HG03469 (cell line): Measurements from ENCODE around the gene RNASE8.
A peak's percentile ranks its signal among the peaks of the same experiment; 100 is the strongest.

Experiments used
- ATAC-seq: cut with Tn5 transposase; IDR thresholded peaks from one replicate; pipeline ENCODE4 v1.9.1; 2021; ENCODE audit warnings: mild to moderate bottlenecking, moderate library complexity, moderate number of reproducible peaks; ENCODE audit not compliant: unreplicated experiment

The RNASE8 gene

DNA sequence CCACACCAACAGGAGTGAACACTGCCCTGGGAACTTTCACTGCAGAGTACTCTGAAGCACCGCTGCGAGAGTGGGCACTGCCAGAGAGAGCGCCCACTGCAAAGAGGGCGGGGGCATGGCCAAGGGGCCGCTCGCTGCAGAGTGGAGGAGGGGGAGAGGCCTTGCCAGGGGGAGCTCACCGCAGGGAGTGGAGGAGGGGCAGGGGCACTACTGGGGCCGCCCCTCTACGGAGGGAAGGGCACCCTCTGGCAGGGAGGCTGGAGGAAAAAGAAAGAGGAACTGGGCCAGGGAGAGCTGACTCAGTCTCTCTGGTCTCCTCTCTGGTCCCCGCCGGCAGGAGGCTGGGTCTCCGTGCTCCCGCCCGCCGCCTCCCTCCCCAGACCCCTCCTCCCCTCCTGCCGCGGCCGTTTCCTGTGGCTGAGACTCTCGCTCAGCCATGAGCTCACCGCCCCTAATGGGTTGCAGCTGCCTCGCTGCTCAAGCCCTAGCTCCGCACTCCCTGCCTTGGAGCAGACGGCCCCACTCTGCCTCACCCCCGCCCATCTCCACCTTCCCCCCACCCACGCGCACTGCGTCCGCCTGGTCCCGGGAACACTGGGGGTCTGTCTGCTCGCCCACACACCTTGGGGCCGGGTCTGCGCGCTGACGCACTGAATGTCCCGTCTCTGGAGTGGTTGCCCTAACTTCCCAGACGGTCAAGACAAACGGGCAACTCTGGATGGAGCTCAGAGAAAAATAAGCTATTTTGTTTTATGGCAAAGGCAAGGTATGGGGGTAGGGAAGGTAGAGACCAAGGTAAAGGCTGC lies 13.8 kb downstream of the RNASE8 start:
- peak; percentile 62 for ATAC-seq

DNA sequence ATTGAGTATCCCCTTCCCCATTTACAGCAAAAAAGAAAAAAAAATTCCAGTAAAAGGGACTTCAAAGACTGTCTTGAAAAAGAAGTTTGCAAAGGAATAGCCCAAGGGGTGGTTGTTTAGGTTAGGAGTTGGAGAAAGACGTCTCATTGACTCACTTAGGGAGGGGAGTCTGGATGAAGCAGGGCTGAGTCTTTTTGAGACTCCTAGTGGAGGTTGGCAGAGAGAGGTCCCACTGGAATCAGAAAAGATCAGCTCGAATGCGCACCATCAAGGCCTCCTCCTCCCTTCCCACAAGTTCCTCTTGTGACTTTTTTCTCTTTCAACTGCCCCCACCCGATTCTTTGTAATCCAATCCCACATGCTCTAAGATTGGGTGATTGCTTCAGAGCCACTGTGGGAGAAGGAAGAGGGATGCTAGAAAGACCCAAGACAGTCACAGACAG lies 14.4 kb downstream of the RNASE8 start:
- no peak for ATAC-seq

DNA sequence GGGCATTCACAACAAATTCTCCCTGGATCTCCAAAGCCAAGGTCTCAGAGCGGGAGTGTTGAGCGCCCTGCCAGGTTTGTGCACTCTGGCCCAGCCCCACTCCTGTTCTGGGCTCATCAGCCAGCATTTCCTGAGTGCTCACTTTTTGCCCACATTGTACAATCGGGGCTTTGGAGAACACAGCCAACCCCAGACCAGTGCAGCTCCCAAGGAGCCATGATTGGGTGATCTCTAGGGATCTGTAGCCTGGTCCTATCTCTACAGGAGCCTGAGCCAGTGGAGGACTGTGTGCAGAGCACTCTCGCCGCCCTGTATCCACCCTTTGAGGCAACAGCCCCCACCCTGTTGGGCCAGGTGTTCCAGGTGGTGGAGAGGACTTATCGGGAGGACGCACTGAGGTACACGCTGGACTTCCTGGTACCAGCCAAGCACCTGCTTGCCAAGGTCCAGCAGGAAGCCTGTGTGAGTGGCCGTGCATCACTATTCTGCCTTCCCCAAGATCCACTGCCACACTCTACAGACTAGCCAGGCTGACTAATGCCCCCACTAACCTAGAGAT lies 15.2 kb downstream of the RNASE8 start:
- ATAC-seq: no peak

DNA sequence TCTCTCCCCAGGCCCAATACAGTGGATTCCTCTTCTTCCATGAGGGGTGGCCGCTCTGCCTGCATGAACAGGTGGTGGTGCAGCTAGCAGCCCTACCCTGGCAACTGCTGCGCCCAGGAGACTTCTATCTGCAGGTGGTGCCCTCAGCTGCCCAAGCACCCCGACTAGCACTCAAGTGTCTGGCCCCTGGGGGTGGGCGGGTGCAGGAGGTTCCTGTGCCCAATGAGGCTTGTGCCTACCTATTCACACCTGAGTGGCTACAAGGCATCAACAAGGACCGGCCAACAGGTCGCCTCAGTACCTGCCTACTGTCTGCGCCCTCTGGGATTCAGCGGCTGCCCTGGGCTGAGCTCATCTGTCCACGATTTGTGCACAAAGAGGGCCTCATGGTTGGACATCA lies 16.3 kb downstream of the RNASE8 start:
- ATAC-seq: no peak

DNA sequence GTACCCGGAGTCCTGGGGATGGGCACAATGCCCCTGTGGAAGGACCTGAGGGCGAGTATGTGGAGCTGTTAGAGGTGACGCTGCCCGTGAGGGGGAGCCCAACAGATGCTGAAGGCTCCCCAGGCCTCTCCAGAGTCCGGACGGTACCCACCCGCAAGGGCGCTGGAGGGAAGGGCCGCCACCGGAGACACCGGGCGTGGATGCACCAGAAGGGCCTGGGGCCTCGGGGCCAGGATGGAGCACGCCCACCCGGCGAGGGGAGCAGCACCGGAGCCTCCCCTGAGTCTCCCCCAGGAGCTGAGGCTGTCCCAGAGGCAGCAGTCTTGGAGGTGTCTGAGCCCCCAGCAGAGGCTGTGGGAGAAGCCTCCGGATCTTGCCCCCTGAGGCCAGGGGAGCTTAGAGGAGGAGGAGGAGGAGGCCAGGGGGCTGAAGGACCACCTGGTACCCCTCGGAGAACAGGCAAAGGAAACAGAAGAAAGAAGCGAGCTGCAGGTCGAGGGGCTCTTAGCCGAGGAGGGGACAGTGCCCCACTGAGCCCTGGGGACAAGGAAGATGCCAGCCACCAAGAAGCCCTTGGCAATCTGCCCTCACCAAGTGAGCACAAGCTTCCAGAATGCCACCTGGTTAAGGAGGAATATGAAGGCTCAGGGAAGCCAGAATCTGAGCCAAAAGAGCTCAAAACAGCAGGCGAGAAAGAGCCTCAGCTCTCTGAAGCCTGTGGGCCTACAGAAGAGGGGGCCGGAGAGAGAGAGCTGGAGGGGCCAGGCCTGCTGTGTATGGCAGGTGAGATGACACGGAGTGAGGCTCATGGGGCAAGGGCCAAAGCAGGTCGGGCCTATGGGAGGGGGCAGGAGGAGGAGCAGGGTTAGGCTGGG lies 17.0 kb downstream of the RNASE8 start:
- no peak for ATAC-seq

DNA sequence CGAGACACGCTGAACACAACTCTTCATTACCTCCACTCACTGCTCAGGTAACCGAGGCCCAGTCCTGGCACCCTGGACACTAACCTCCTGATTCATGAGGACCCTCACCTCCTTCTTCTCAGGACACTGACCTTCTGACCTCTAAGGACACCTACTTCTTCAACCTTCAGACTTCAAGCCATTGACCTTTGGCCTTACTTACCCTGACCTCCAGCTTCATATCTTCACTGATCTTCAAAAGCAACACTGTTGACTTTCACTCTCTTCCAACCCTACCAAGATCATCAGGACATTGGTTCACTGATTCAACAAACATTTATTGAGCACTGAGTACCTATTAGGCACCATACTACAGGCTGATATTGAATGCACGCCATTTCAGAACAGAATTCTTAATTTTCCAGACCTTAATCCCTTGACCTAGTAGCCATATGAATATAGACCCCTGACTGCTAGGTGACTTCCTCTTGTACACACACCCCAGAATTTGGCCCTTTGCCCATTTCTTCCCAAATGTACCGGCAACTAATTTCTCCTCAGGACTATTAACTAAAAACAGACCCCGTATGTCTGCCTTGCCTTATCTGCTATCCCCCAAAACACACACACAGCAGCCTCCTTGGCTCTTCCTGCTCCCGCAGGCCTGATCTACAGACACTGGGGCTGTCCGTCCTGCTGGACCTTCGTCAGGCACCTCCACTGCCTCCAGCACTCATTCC lies 18.3 kb downstream of the RNASE8 start:
- ATAC-seq: no peak

DNA sequence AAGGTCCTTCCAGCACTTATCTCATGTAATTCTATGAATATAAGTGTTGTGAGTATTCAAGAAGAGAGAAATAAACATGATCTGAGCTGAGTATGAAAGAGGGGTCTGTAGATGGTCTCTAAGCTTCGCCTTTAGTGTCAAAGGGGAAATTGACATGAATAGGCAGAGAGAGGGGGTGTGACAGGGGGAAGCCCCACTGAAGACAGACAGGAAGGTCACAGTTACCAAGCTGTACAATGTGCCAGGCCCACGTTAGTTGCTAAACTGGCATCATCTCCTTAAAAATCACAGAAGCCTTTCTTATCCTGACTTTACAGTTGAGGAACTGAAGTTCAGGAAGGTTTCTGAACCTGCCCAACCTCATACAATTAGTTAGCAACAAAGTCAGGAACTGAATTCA lies 20.1 kb downstream of the RNASE8 start:
- no peak for ATAC-seq

DNA sequence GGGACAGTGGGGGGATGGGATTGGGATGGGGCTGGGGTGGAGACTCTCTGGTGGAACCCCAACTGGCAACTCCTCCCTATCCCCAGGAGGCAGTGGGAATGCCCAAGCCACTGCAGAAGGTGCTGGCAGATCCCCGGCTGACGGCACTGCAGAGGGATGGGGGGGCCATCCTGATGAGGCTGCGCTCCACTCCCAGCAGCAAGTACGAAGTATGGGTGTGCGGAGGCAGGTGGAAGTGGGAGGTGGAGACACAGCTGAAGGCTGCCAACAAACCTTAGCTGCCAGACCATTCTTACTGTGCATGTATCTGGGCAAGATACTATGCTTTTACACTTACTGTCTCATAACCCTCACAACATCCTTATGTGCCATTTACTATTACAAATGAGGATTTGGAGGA lies 20.7 kb downstream of the RNASE8 start:
- ATAC-seq: no peak

DNA sequence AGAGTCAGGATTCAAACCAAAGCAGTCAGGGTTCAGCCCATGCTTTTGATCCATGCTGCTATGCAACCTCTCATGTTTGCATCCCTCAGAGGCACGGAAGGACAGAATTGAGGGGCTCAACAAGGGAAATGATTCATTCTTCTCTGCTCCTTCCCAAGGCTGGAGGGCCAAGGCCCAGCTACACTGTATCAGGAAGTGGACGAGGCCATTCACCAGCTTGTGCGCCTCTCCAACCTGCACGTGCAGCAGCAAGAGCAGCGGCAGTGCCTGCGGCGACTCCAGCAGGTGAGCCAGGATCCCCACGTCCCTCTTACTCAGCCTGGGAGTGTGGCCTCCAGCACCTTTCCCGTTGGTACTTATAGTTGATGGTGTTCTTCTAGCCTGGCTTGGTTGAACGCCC lies 21.1 kb downstream of the RNASE8 start:
- no peak for ATAC-seq

DNA sequence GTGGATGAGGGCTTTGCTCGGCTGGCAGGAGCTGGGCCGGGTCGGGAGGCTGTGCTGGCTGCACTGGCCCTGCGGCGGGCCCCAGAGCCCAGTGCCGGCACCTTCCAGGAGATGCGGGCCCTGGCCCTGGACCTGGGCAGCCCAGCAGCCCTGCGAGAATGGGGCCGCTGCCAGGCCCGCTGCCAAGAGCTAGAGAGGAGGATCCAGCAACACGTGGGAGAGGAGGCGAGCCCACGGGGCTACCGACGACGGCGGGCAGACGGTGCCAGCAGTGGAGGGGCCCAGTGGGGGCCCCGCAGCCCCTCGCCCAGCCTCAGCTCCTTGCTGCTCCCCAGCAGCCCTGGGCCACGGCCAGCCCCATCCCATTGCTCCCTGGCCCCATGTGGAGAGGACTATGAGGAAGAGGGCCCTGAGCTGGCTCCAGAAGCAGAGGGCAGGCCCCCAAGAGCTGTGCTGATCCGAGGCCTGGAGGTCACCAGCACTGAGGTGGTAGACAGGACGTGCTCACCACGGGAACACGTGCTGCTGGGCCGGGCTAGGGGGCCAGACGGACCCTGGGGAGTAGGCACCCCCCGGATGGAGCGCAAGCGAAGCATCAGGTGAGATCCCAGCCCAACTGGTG lies 24.0 kb downstream of the RNASE8 start:
- ATAC-seq: no peak

DNA sequence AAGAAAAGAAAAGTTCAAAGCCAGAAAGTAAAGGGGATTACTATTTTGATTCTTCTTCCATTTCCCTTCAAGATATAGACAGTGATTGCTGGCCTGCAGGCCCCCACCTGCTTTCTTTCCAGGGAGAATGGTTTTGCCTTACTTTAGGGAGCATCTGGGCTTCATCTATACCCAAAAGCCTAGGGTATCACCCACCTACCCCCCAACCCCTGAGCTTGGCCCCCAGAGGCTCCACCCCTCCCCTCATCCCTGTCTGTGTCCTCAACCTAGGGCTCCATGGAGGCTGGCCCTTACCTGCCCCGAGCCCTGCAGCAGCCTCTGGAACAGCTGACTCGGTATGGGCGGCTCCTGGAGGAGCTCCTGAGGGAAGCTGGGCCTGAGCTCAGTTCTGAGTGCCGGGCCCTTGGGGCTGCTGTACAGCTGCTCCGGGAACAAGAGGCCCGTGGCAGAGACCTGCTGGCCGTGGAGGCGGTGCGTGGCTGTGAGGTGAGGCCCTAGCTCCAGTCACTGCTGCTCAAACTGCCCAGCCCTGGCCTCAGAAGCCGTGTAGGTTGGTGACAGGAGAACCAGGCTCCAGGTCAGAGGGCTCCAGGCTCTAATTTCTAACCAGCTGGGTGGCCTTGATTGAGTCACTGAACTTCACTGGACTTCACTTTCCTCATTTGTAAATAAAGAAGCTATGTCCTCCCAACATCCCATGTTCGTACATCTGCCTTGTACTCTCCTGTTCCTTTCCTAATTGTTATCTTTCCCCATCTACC lies 26.1 kb downstream of the RNASE8 start:
- no peak for ATAC-seq

DNA sequence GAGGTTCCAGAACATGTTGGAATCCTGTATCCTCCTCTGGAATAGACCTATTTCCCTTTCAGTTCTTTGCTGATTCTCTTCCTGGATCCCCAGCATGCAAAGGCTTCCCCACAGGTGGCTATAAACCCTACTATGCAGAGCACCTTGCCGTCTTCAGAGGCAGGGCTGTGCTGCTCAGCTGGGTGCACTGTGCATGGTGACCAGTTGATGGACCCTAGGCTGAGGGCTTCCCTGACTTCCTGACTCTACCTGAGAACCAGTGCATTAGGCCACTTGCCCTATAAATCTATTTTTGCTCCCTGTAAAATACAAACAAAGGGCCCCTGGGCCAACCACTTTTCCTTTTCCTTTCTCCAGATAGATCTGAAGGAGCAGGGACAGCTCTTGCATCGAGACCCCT lies 26.8 kb downstream of the RNASE8 start:
- no peak for ATAC-seq

DNA sequence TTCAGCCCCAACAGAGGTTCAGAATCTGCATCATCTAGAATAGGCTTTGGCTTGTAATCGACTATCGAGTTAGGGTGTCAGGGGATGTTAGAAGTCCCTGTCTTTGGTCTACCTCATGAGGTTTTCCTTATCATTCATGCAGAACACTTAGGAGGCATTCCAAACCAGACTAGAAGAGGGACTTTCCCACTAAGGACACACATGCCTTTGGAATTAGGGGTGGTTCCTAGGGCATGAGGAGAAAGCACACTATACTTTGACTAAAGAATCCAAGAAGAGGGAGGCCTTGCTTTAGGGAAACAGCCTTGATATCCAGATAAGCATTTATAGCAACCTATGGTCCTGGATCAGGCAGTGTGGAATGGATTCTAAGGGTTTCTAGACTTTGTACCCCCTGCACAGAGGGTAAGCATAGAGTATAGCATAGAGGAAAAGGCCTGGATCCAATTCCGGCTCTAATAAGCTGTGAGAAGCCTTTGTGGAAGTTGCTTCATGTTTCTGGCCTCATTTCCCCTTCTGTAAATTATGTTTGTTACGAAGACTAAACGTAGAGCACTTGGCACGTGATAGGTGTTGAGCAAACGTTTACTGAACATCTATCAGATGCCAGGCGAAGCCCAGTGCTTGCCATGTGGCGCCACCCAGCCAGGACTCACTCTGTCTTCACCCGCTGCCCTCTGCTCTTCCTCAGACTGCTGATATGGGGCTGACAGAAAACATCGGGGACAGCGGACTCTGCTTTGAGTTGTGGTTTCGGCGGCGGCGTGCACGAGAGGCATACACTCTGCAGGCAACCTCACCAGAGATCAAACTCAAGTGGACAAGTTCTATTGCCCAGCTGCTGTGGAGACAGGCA lies 27.6 kb downstream of the RNASE8 start:
- ATAC-seq: no peak

DNA sequence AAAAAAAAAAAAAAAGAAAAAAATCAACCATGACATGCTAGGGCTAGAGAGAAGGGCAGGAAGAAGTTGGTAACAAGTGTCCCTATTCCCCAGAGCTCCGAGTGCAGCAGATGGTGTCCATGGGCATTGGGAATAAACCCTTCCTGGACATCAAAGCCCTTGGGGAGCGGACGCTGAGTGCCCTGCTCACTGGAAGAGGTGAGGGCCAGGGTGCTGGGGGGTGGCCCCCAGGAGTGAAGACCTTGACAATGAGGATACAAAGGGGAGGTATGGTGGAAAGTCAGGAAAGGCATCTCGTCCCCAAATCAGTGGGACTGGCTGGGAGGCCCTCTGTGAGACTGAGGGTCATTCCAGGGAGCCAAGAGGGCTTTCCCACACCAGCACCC lies 29.3 kb downstream of the RNASE8 start:
- no peak for ATAC-seq

DNA sequence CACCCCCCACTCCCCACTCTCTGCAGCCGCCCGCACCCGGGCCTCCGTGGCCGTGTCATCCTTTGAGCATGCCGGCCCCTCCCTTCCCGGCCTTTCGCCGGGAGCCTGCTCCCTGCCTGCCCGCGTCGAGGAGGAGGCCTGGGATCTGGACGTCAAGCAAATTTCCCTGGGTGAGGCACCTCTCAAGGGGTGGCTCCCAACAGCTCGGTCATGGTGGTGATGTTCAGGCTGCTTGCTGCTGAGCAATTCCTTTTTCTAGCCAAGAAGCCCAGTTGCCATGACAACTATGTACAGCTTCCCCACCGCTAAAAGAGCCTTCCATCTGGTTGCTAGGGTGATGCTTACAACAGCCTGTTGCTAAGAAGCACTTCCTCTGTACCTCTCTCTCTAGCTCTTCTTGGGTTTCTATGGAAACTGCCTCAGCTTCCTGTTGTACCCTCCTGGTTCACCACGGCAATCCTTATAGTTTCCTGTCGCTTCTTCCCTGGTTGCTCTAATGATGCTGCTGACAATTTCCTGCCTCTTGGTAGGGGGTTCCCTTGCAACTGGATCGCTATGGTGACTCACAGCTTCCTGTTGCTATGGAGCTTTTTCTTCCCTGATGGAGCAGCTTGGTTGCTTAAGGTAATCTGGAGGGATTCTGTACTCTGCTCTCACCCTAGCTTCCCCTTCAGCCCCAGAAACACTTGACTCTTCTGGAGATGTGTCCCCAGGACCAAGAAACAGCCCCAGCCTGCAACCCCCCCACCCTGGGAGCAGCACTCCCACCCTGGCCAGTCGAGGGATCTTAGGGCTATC lies 29.9 kb downstream of the RNASE8 start:
- peak; percentile 63 for ATAC-seq

DNA sequence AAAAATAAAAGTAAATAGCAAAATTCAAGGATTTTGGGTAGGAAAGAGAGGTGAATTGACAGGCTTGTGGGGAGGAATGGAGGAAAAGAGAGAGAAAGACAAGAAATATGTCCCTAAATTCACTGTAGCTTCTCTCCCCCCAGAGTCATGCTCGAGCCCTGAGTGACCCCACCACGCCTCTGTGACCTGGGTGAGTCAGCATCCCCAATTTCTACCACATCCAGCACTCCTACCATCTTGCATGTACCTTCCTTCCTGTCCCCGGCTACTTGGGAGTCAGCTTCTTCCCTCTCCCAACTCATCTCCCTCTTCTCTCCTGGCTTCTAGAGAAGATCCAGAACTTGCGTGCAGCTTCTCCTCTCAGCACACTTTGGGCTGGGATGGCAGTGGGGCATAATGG lies 31.1 kb downstream of the RNASE8 start:
- no peak for ATAC-seq

DNA sequence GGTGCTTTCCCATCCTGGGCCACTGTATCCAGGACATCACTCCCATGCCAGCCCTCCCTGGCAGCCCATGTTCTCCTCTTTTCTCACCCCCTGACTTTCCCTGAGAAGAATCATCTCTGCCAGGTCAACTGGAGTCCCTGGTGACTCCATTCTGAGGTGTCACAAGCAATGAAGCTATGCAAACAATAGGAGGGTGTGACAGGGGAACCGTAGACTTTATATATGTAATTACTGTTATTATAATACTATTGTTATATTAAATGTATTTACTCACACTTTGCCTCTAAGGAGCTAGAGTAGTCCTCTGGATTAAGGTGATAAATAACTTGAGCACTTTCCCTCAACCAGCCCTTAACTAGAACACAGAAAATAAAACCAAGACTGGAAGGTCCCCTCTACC lies 31.6 kb downstream of the RNASE8 start:
- ATAC-seq: no peak

DNA sequence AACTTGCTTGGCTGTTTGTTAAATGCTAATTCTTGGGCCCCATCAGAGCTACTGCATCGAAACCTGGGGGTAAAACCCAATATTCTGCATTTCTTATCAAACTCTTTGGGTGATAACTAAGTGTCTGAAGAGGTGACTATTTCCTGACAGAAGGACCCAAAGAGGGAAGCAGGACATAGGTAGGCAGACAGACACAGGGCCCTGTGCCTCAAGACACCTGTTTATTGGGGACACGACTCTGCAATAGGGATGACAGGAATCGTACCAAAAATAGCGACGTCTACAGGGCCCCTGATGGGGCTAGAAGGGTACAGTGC lies 32.2 kb downstream of the RNASE8 start:
- no peak for ATAC-seq
